Measurements from ENCODE around the gene PRAMEF20.
"Not testable (repeated sequence)": the region's sequence is repeated elsewhere in the genome, so short reads cannot be mapped to it uniquely, and the experiment has no call there.

PRAMEF20 gene

GRCh38 chr1:13439104-13439783 is 29.0 kb downstream of the PRAMEF20 start:
- H3K36me3 Mint-ChIP-seq; ATAC-seq; H3K4me1 Mint-ChIP-seq; H3K27ac Mint-ChIP-seq; H3K9me3 Mint-ChIP-seq; DNase-seq (ENCODE audit: low spot score in 2 of 2); H3K4me3 Mint-ChIP-seq: not testable (repeated sequence)

DNA sequence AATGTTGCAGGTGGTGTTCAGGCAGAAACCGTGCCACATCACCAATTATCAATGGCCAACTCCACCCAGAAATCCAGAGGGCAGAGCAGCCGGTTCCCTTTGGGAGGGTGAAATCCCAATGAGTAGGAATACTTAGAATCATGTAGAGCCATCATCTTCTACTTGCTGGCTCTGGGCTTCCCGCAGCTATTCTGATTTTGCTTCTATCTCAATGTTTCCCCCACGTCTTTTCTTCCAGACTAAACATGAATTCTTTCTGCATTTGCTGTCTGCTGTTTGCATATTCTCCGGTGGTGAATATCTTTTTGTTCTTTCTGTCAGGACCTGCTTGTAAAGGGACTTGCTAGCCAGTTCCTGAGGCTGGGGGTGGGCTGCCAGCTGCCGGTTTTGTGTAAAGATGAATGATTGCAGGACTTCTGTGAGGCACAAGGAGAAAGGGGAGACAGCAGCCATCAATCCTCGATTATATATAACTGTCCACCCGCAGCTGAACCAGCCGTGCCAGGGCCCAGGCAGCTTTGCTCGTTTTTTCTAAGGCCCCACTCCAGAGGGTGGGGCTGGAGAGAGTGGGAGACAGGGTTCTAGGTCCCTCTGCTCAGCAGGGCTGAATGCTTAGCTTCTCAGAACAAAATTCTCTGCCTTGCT is 33.2 kb downstream of the PRAMEF20 start:
- no peaks in the 10 kb centered on the region for H3K36me3 Mint-ChIP-seq
- no peak for DNase-seq (ENCODE audit: low spot score in 2 of 2)
- no peak overlapping the region for H3K4me3 Mint-ChIP-seq
- ATAC-seq = no peak
- no peak overlapping the region for H3K27ac Mint-ChIP-seq
- no peaks in the 10 kb centered on the region for H3K4me1 Mint-ChIP-seq
- no peaks in the 10 kb centered on the region for H3K9me3 Mint-ChIP-seq

DNA sequence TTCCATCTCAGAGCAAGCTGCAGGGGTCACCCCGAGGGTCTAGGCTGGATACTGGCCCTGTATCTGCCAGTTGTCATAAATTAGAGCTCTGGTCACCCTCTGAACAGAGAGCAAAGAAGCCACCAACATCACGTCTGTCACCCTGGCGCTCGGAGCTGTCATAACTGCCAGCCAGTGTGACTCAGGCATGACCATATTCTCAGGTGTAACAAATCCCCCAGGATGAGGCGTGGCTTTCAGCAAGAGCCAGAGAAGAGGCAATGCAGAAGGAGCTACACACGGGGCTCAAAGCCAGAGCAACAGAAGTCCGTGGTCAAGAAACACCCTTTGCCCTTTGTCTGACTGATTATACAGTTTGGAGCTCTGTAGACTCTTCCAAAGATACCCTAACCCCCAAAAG is 40.0 kb downstream of the PRAMEF20 start:
- Mint-ChIP-seq H3K27ac (no peak overlapping the region), H3K4me3 (no peak overlapping the region), H3K4me1 (no peaks in the 10 kb centered on the region), H3K9me3 (no peaks in the 10 kb centered on the region), H3K36me3 (no peaks in the 10 kb centered on the region)
- DNase-seq (ENCODE audit: low spot score in 2 of 2) = no peak
- no peak for ATAC-seq

DNA sequence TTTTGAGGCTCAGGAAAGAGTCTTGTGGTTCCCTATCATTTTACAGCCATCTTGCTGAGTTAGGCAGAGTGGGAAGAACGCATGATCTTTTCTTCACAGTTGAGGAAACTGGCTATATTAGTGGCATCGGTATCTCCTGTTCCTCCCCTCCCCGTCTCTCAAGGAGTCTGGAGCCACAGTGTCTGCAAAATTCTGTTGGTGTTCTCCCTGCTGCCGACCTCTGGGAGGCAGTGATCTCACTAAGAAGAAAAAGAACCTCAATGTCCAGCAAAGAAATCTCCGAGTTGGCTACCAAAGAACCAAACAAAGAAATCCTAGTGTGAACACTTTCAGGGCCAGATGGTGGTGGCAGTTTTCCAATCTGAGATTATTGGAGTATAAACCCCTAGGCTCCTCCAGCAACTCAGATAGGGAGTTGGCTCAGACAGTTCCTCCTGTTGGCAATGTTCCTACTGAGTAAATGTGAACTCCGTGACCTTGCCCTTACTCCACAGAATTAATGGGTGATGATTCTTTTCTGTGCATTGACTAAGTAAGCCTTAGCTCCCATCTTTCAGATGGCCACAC is 41.2 kb downstream of the PRAMEF20 start:
- DNase-seq (ENCODE audit: low spot score in 2 of 2) (no peak), ATAC-seq (no peak)
- Mint-ChIP-seq H3K27ac (no peak overlapping the region), H3K36me3 (no peaks in the 10 kb centered on the region), H3K9me3 (no peaks in the 10 kb centered on the region), H3K4me1 (no peaks in the 10 kb centered on the region), H3K4me3 (no peak overlapping the region)

DNA sequence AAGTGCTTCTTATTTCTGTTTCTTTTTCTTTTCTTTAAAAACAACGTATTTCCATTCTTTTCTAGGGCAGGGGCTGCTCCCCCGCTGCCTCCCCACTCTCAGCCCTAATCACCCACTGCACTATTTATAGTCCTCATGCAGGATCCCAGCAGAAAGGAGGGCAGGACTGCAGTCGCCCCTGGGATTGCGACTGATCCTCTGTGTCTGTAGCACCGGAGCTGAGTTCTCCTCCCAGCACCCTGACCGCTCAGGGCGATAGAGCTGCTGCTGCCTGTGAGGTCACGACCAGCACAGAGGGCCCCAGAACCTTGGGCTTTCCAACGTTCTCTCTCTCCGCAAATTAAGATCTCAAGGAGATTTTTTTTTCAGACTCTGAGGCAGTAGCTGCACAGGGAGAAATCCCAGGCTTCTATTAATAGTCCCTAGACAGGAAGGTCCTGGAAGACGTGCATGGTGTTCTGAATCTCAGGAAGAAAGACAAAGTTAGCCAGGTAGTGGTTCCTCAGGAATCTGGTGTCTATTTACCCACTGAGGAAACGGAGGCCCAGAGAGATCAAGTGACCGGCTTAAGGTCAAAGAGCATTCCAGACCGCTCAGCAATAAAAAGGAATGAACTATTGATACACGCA is 46.8 kb downstream of the PRAMEF20 start:
- DNase-seq (ENCODE audit: low spot score in 2 of 2) = no peak
- Mint-ChIP-seq H3K4me3 (no peak overlapping the region), H3K9me3 (no peaks in the 10 kb centered on the region), H3K36me3 (no peaks in the 10 kb centered on the region), H3K4me1 (no peaks in the 10 kb centered on the region), H3K27ac (no peak overlapping the region)
- ATAC-seq = no peak

DNA sequence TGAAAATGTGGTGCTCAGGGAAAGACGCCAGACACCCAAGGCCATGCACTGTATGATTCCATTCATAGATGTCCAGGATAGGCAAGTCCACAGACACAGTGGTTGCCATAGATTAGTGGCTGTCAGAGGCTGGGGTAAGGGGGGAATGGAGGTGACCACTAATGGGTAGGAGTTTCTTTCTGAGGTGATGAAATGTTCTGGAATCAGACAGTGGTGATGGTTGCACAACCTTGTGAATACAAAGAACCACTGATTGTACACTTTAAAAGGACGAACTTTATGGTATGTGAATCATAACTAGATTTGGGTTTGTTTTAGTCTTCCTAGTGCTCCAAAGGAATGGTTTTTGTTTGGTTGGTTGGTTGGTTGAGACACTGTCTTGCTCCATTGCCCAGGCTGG is 51.7 kb downstream of the PRAMEF20 start:
- DNase-seq (ENCODE audit: low spot score in 2 of 2) (no peak), ATAC-seq (no peak)
- Mint-ChIP-seq H3K27ac (no peak overlapping the region), H3K36me3 (no peaks in the 10 kb centered on the region), H3K4me3 (no peak overlapping the region), H3K4me1 (no peaks in the 10 kb centered on the region), H3K9me3 (no peaks in the 10 kb centered on the region)

DNA sequence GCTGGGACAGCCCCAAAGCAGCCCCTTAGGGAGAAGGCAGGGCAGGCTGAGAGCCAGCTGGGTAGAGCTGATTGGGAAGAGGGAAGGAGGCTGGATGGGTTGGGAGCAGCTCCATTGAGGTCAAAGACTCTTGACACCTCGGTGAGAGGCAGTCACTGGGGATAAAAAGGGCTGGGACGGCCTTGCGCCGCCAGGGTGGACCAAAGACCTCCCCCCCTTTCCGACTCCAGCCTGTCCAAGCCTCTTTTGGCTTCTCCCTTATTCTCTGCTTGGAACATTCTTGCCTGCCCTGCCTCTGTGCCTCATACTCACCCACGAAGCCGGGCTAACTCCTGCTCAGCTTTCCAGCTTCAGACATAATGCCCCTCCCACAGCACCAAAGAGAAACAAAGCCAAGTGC is 52.4 kb downstream of the PRAMEF20 start:
- Mint-ChIP-seq H3K9me3 (no peaks in the 10 kb centered on the region), H3K4me1 (no peaks in the 10 kb centered on the region), H3K36me3 (no peaks in the 10 kb centered on the region), H3K27ac (no peak overlapping the region), H3K4me3 (no peak overlapping the region)
- no peak for DNase-seq (ENCODE audit: low spot score in 2 of 2)
- ATAC-seq = no peak

DNA sequence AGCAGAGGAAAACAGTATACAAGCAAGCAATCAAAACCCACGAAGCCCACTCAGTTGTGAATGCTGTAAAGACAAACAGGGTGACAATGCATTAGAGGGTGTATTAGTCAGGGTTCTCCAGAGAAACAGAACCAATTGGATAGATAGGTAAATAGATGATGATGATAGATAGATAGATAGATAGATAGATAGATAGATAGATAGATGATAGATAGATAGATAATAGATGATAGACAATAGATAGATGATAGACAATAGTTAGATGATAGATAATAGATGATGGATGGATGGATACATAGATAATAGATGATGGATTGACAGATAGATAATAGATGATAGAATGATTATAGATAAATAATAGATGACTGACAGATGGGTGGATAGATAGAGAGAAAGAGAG is 55.3 kb downstream of the PRAMEF20 start:
- Mint-ChIP-seq H3K9me3 (no peaks in the 10 kb centered on the region), H3K4me1 (no peaks in the 10 kb centered on the region), H3K4me3 (no peak overlapping the region), H3K27ac (no peak overlapping the region), H3K36me3 (no peaks in the 10 kb centered on the region)
- ATAC-seq = no peak
- no peak for DNase-seq (ENCODE audit: low spot score in 2 of 2)

DNA sequence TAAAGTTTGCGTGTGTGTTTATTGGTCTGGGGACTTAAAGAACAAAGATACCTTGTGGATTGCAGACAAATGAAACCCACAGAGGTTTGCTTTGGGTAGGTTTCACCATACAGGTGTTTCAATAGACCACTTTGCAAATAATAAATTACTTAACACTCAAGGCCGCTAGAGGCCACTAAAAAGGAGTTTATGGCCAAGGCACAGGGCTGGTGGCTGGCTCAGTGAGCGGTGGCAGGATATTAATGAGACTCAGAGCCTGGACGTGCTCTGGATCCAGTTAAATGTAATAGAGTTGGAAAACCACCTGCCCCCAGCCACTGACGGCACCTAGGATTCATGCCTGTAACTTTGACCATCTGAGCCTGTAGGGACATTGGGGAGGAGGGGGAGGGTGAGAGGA is 59.1 kb downstream of the PRAMEF20 start:
- no peaks in the 10 kb centered on the region for H3K9me3 Mint-ChIP-seq
- DNase-seq (ENCODE audit: low spot score in 2 of 2) = no peak

More for the DNA sequence above, 59.1 kb downstream of the PRAMEF20 start:
- no peak for ATAC-seq
- no peaks in the 10 kb centered on the region for H3K36me3 Mint-ChIP-seq
- no peak overlapping the region for H3K27ac Mint-ChIP-seq
- H3K4me3 Mint-ChIP-seq = no peak overlapping the region
- no peaks in the 10 kb centered on the region for H3K4me1 Mint-ChIP-seq
